ENCODE measurements around the gene ONECUT3.

DNA sequence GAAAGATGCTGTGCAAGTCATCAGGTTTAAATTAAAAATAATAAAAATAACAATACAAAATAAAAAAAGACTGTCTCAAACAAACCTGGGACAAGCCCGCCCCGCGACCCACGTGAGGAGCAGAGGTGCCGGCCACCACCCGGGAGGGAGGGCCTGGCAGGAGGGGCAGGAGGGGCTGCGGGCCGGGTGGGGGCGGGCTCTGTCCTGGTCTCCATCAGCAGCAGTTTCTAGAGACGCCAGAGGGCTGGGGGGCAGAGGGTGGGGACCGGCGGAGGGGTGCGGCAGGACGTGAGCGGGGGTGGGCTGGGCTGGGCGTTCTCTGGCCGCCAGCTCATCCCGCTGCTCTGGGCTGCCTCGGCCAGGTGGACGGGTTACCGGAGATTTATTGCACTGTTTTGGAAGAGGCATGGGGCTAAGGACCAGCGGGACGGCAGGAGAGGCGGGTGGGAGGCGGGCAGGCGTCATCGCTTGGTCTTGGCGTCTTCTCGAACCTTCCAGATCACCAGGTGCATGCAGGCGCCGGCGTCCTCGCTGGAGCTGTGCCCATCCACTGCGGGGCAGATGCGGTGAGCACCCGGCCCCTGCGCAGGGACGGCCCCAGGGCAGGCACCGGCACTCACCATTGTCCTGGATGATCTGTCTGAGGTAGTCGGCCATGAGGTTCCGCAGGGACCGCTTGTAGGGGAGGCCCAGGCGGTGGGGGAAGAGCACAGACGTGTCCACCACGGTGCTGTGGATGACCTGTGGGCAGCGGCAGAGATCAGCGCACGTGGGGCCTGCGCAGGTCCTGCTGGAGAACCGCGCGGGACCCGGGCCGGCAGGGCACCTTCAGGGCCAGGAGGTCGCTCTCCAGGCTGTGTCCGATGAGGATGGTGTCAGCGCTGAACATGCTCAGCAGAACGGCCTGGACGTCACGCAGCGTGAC lies 62.6 kb downstream of the ONECUT3 start:
- TF ChIP-seq, protein P1, sequence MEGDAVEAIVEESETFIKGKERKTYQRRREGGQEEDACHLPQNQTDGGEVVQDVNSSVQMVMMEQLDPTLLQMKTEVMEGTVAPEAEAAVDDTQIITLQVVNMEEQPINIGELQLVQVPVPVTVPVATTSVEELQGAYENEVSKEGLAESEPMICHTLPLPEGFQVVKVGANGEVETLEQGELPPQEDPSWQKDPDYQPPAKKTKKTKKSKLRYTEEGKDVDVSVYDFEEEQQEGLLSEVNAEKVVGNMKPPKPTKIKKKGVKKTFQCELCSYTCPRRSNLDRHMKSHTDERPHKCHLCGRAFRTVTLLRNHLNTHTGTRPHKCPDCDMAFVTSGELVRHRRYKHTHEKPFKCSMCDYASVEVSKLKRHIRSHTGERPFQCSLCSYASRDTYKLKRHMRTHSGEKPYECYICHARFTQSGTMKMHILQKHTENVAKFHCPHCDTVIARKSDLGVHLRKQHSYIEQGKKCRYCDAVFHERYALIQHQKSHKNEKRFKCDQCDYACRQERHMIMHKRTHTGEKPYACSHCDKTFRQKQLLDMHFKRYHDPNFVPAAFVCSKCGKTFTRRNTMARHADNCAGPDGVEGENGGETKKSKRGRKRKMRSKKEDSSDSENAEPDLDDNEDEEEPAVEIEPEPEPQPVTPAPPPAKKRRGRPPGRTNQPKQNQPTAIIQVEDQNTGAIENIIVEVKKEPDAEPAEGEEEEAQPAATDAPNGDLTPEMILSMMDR (IDR thresholded peaks at IDR 0.05) = no peak
- no peak for TF ChIP-seq POLR2A (IDR thresholded peaks at IDR 0.05)
